GM12878 (cell line): ENCODE data around the gene VMP1. TPM values are rescaled to one million over a fixed set of nuclear protein-coding genes. Genes with fewer than 3 reads are reported as not detected.
A peak's percentile ranks its signal among the peaks of the same experiment; 100 is the strongest.

Experiments used
- BRCA1 ChIP-seq: IDR thresholded peaks from 2 replicates; pipeline ENCODE4 v1.6.1; 2011; ENCODE audit warnings: low read depth, low read length, improper control_type of control experiment
- CREM ChIP-seq: IDR thresholded peaks from 2 replicates; pipeline ENCODE4 v1.6.1; 2014; ENCODE audit warnings: antibody characterized with exemption, low read depth
- EED ChIP-seq: sonication (generic); IDR thresholded peaks from 2 replicates; pipeline ENCODE4 v1.6.1; 2016; ENCODE audit warnings: antibody characterized with exemption, low read depth
- ESRRA ChIP-seq: IDR thresholded peaks from 2 replicates; pipeline ENCODE4 v1.6.1; 2012; ENCODE audit warnings: mild to moderate bottlenecking, low read length, improper control_type of control experiment
- IRF4 ChIP-seq: IDR thresholded peaks from 2 replicates; pipeline ENCODE4 v1.6.1; 2011; ENCODE audit warnings: low read depth, low read length
- KAT2A ChIP-seq: conservative IDR thresholded peaks from 2 replicates; pipeline ENCODE4 v1.6.1; 2011; ENCODE audit warnings: low read depth, low read length; ENCODE audit not compliant: control insufficient read depth
- NFYB ChIP-seq: IDR thresholded peaks from 2 replicates; pipeline ENCODE4 v1.6.1; 2011; ENCODE audit warnings: low read depth, mild to moderate bottlenecking, low read length, improper control_type of control experiment, moderate library complexity; ENCODE audit not compliant: insufficient read depth
- NR2C1 ChIP-seq: fragments of 450-650 bp; IDR thresholded peaks from 2 replicates; pipeline ENCODE4 v1.6.1; 2017; ENCODE audit warnings: antibody characterized with exemption, mild to moderate bottlenecking, moderate library complexity
- POLR2A ChIP-seq: IDR thresholded peaks from 2 replicates; pipeline ENCODE4 v1.6.1; 2011; ENCODE audit warnings: low read depth, mild to moderate bottlenecking, low read length
- RAD51 ChIP-seq: fragments of 450-650 bp; IDR thresholded peaks from 2 replicates; pipeline ENCODE4 v1.6.1; 2016; ENCODE audit warnings: moderate library complexity, mild to moderate bottlenecking, inconsistent platforms
- SMC3 ChIP-seq: IDR thresholded peaks from 2 replicates; pipeline ENCODE4 v1.6.1; 2011; ENCODE audit warnings: low read length, improper control_type of control experiment, borderline replicate concordance
- SPI1 ChIP-seq: IDR thresholded peaks from 2 replicates; pipeline ENCODE4 v1.6.1; 2011; ENCODE audit warnings: low read depth, mild to moderate bottlenecking, low read length, moderate library complexity, borderline replicate concordance; ENCODE audit not compliant: insufficient read depth
- SREBF1 ChIP-seq: IDR thresholded peaks from 2 replicates; pipeline ENCODE4 v1.6.1; 2012; ENCODE audit warnings: mild to moderate bottlenecking, low read length
- SRF ChIP-seq, 2 experiments: IDR thresholded peaks; 2 replicates each; pipeline ENCODE4 v1.6.1; 2011; ENCODE audit warnings: low read depth in 2 of 2, low read length in 2 of 2, mild to moderate bottlenecking in 1 of 2, moderate library complexity in 1 of 2
- SUPT20H ChIP-seq: IDR thresholded peaks from 2 replicates; pipeline ENCODE4 v1.6.1; 2011; ENCODE audit warnings: low read depth, mild to moderate bottlenecking, low read length, moderate library complexity, borderline replicate concordance; ENCODE audit not compliant: control insufficient read depth
- TAF1 ChIP-seq: IDR thresholded peaks from 2 replicates; pipeline ENCODE4 v1.6.1; 2011; ENCODE audit warnings: mild to moderate bottlenecking, low read depth, low read length, borderline replicate concordance
- TCF7 ChIP-seq: IDR thresholded peaks from 2 replicates; pipeline ENCODE4 v1.6.1; 2014; ENCODE audit warnings: antibody characterized with exemption, borderline replicate concordance
- ZNF217 ChIP-seq: fragments of 450-650 bp; IDR thresholded peaks from 2 replicates; pipeline ENCODE4 v1.6.1; 2017; ENCODE audit warnings: antibody characterized with exemption, mild to moderate bottlenecking
- polyA plus RNA-seq, 11 experiments: library from polyadenylated mRNA; depleted of rRNA in 4 of 11; unstranded in 6 of 11; stranded (reverse) in 5 of 11; fragments of >200 nt; fragmentation: Nextera tagmentation in 4 of 11; fragmentation: Illumina TruSeq in 1 of 11; extraction: Ambion mirVana in 4 of 11; extraction: Trizol in 1 of 11; gene quantifications; 1 replicate in 1 of 11; 2 replicates in 10 of 11; pipeline versions ENCODE4 v1.2.1 to v1.2.3, GENCODE V29; 2011 to 2016; ENCODE audit warnings: inconsistent platforms in 2 of 11, missing spikeins in 2 of 11, low read depth in 1 of 11
- total RNA-seq, 4 experiments: library from RNA; depleted of rRNA in 3 of 4; stranded (reverse); fragments of >200 nt in 3 of 4; fragmentation: Illumina TruSeq in 1 of 4; extraction: Trizol in 1 of 4; gene quantifications; 2 replicates each; pipeline versions ENCODE4 v1.2.1 to v1.2.3, GENCODE V29; 2013 to 2021
- TF ChIP-seq, protein P1 (sequence below): fragments of 450-650 bp; IDR thresholded peaks from 2 replicates; pipeline ENCODE4 v1.6.1; 2017; ENCODE audit warnings: mild to moderate bottlenecking, moderate library complexity
- TF ChIP-seq, protein P2 (sequence below): fragments of 450-650 bp; IDR thresholded peaks from 2 replicates; pipeline ENCODE4 v1.6.1; 2016; ENCODE audit warnings: mild to moderate bottlenecking
- TF ChIP-seq, protein P3 (sequence below): IDR thresholded peaks from 2 replicates; pipeline ENCODE4 v1.6.1; 2011; ENCODE audit warnings: low read depth, low read length, improper control_type of control experiment, borderline replicate concordance
- TF ChIP-seq, protein P4 (sequence below): fragments of 150-350 bp; IDR thresholded peaks from 2 replicates; pipeline ENCODE4 v1.6.1; 2014; ENCODE audit warnings: mild to moderate bottlenecking, low read depth, low read length
- TF ChIP-seq, protein P5 (sequence below): IDR thresholded peaks from 2 replicates; pipeline ENCODE4 v1.6.1; 2011; ENCODE audit warnings: borderline replicate concordance, low read depth, mild to moderate bottlenecking, moderate library complexity, low read length; ENCODE audit not compliant: insufficient read depth, poor library complexity, severe bottlenecking

The VMP1 gene
- total and polyA plus RNA-seq, 10 of the 15 experiments (the other 5 are each of a cell fraction or from before 2014, with no cell fraction given), result 88.4 to 199 (median 132) TPM

DNA sequence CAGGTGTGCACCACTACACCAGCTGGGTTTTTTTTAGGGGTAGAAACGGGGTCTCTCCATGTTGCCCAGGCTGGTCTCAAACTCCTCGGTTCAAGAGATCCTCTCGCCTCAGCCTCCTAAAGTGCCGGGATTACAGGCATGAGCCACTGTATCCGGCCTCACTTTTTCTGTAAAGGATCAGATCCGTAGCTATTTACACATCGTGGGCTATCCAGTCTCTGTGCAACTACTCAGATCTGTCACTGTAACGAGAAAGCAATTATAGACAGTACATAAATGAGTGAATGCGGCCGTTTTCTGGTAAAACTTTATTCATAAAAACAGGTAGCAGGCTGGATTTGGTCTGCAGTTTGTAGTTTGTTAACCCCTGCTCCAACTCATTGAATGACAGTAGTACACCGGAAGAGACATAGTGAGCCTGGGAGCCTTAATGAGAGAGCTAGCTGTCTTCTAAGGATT, 44.5 kb downstream of the VMP1 start (continued):
- TF ChIP-seq SUPT20H, result no peak
- peak; percentile 79 for TF ChIP-seq EED
- TF ChIP-seq BRCA1, result no peak
- TF ChIP-seq, protein P1, sequence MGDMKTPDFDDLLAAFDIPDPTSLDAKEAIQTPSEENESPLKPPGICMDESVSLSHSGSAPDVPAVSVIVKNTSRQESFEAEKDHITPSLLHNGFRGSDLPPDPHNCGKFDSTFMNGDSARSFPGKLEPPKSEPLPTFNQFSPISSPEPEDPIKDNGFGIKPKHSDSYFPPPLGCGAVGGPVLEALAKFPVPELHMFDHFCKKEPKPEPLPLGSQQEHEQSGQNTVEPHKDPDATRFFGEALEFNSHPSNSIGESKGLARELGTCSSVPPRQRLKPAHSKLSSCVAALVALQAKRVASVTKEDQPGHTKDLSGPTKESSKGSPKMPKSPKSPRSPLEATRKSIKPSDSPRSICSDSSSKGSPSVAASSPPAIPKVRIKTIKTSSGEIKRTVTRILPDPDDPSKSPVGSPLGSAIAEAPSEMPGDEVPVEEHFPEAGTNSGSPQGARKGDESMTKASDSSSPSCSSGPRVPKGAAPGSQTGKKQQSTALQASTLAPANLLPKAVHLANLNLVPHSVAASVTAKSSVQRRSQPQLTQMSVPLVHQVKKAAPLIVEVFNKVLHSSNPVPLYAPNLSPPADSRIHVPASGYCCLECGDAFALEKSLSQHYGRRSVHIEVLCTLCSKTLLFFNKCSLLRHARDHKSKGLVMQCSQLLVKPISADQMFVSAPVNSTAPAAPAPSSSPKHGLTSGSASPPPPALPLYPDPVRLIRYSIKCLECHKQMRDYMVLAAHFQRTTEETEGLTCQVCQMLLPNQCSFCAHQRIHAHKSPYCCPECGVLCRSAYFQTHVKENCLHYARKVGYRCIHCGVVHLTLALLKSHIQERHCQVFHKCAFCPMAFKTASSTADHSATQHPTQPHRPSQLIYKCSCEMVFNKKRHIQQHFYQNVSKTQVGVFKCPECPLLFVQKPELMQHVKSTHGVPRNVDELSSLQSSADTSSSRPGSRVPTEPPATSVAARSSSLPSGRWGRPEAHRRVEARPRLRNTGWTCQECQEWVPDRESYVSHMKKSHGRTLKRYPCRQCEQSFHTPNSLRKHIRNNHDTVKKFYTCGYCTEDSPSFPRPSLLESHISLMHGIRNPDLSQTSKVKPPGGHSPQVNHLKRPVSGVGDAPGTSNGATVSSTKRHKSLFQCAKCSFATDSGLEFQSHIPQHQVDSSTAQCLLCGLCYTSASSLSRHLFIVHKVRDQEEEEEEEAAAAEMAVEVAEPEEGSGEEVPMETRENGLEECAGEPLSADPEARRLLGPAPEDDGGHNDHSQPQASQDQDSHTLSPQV, result no peak
- TF ChIP-seq SPI1, result no peak
- TF ChIP-seq SRF (IDR thresholded peaks at IDR 0.05; ENCODE audit: low read depth in 2 of 2, low read length in 2 of 2), result 0 out of 4 replicates have a peak, but pooled peaks of 1 of the 2 experiments have one; percentile 24
- TF ChIP-seq, protein P2, sequence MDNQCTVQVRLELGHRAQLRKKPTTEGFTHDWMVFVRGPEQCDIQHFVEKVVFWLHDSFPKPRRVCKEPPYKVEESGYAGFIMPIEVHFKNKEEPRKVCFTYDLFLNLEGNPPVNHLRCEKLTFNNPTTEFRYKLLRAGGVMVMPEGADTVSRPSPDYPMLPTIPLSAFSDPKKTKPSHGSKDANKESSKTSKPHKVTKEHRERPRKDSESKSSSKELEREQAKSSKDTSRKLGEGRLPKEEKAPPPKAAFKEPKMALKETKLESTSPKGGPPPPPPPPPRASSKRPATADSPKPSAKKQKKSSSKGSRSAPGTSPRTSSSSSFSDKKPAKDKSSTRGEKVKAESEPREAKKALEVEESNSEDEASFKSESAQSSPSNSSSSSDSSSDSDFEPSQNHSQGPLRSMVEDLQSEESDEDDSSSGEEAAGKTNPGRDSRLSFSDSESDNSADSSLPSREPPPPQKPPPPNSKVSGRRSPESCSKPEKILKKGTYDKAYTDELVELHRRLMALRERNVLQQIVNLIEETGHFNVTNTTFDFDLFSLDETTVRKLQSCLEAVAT, result no peak
- no peak for TF ChIP-seq SMC3
- peak; percentile 69 for TF ChIP-seq TCF7
- TF ChIP-seq KAT2A, result no peak
- TF ChIP-seq, protein P3, sequence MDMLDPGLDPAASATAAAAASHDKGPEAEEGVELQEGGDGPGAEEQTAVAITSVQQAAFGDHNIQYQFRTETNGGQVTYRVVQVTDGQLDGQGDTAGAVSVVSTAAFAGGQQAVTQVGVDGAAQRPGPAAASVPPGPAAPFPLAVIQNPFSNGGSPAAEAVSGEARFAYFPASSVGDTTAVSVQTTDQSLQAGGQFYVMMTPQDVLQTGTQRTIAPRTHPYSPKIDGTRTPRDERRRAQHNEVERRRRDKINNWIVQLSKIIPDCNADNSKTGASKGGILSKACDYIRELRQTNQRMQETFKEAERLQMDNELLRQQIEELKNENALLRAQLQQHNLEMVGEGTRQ, result no peak
- TF ChIP-seq CREM, result peak; percentile 65
- no peak for TF ChIP-seq NFYB
- TF ChIP-seq, protein P4, sequence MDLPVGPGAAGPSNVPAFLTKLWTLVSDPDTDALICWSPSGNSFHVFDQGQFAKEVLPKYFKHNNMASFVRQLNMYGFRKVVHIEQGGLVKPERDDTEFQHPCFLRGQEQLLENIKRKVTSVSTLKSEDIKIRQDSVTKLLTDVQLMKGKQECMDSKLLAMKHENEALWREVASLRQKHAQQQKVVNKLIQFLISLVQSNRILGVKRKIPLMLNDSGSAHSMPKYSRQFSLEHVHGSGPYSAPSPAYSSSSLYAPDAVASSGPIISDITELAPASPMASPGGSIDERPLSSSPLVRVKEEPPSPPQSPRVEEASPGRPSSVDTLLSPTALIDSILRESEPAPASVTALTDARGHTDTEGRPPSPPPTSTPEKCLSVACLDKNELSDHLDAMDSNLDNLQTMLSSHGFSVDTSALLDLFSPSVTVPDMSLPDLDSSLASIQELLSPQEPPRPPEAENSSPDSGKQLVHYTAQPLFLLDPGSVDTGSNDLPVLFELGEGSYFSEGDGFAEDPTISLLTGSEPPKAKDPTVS, result no peak
- TF ChIP-seq NR2C1, result no peak
- no peak for TF ChIP-seq RAD51
- TF ChIP-seq ESRRA, result no peak
- peak; percentile 89; the same call in 1 of the 2 replicates for TF ChIP-seq IRF4
- TF ChIP-seq TAF1, result no peak
- TF ChIP-seq, protein P5, sequence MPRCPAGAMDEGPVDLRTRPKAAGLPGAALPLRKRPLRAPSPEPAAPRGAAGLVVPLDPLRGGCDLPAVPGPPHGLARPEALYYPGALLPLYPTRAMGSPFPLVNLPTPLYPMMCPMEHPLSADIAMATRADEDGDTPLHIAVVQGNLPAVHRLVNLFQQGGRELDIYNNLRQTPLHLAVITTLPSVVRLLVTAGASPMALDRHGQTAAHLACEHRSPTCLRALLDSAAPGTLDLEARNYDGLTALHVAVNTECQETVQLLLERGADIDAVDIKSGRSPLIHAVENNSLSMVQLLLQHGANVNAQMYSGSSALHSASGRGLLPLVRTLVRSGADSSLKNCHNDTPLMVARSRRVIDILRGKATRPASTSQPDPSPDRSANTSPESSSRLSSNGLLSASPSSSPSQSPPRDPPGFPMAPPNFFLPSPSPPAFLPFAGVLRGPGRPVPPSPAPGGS, result peak; percentile 45
- peak; percentile 59; the same call in 1 of the 2 replicates for TF ChIP-seq ZNF217
- no peak for TF ChIP-seq SREBF1
- no peak for TF ChIP-seq POLR2A
